Upper lobe of left lung (tissue), 6 donors: ENCODE data around the gene CCDC192. TPM values are rescaled to one million over a fixed set of nuclear protein-coding genes. Genes with fewer than 3 reads are reported as not detected.

ENCODE experiments used
- ATAC-seq, 2 donors: fragments of 200-7000 bp; cut with Tn5 transposase; one replicate each; pipeline ENCODE4 v1.9.1; 2022; ENCODE audit warnings: mild to moderate bottlenecking in 2 of 2, moderate library complexity in 2 of 2; ENCODE audit not compliant: low FRiP score in 2 of 2
- DNase-seq, 2 donors: peaks; one replicate each; pipeline ENCODE4 v3.0.0-alpha.2; 2019 to 2020
- H3K27ac ChIP-seq, 4 donors: fragments of 200-600 bp; sonication (generic); one replicate each; pipeline ENCODE4 v1.5.1; 2016 to 2019
- H3K27me3 ChIP-seq, 4 donors: fragments of 200-600 bp; sonication (generic); one replicate each; pipeline ENCODE4 v1.5.1; 2017 to 2019
- H3K36me3 ChIP-seq, 4 donors: fragments of 200-600 bp; sonication (generic); one replicate each; pipeline ENCODE4 v1.5.1; 2016 to 2019
- H3K4me1 ChIP-seq, 4 donors: fragments of 200-600 bp; sonication (generic); one replicate each; pipeline ENCODE4 v1.5.1; 2018 to 2019
- H3K4me3 ChIP-seq, 4 donors: fragments of 200-600 bp; sonication (generic); one replicate each; pipeline ENCODE4 v1.5.1; 2017 to 2019; ENCODE audit warnings: mild to moderate bottlenecking in 2 of 4, moderate library complexity in 1 of 4
- H3K9me3 ChIP-seq, 4 donors: fragments of 200-600 bp; sonication (generic); one replicate each; pipeline ENCODE4 v1.5.1; 2018 to 2019
- EP300 ChIP-seq, 4 donors: sonication (generic); formaldehyde crosslinking; IDR thresholded peaks; one replicate each; pipeline ENCODE4 v1.5.1; 2017; ENCODE audit warnings: antibody characterized with exemption in 4 of 4, control low read depth in 2 of 4
- POLR2A ChIP-seq, 4 donors: fragments of 450-650 bp; IDR thresholded peaks; one replicate each; pipeline ENCODE4 v1.5.1; 2016 to 2017; ENCODE audit warnings: antibody characterized with exemption in 4 of 4, mild to moderate bottlenecking in 2 of 4
- POLR2AphosphoS5 ChIP-seq, 2 donors: sonication (generic); formaldehyde crosslinking; IDR thresholded peaks; one replicate each; pipeline ENCODE4 v1.5.1; 2017; ENCODE audit warnings: antibody characterized with exemption in 2 of 2
- WGBS, 2 donors: methylation state at CpG; one replicate each; pipeline ENCODE4 v1.1.5; 2017 to 2018; 5-methylcytosine and 5-hydroxymethylcytosine counted together
- total RNA-seq, 6 donors: library from RNA; depleted of rRNA in 4 of 6; stranded (reverse); fragments of >200 nt in 4 of 6; gene quantifications; one replicate each; pipeline versions ENCODE4 v1.1.0 to v1.2.1, GENCODE V29; 2016 to 2021
- TF ChIP-seq, protein P1 (sequence below), 6 experiments: fragments of 450-650 bp in 4 of 6; fragments of 200-600 bp in 2 of 6; sonication (generic) in 2 of 6; IDR thresholded peaks; one replicate each; pipeline ENCODE4 v1.5.1; 2016 to 2019; ENCODE audit warnings: antibody characterized with exemption in 6 of 6
- donor health status: DM: no; HTN: no; CAD: no; lungs with moderate emphysema.
- donor health status: DM: no; HTN: yes; CAD: no; lungs with severe emphysema.

The CCDC192 gene
- total RNA-seq, 6 donors from 2014 or later, result 0.76 TPM; not detected in 5

DNA sequence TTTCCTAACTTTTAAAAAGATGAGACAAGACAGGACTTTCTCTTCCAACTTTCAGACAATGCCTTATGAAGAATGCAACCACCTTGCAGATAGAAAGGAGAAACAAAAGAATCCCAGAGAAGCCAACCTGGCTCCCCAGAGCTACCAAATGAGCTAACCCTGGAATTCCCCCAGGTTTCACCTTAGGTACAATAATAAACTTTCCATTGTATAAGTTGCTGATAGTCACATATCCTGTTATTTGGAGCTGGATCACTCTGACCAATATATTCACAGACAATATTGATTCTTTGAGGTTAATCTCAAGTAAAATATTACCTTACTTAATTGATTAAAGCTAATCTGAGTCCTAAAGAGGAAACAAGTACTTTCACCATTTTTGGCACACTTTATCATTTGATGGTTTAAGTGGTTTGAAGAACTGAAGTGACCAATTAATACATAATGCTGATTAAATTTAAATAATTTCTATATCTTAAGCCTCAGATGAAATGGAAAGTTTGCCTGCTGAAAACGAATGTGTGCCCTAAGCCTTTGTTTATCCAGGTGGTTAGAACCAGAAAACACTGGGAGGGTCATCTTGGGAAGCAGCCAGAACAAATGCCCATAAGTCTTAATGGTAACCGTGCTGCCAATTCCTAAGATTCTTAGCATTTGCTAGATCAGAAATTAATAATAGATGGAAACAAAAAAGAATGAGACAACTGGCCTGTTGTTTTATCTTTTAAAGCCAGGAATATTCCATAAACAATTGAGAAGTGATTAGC, 220.8 kb downstream of the CCDC192 start:
- Histone ChIP-seq H3K27ac (no peak overlapping the region), H3K9me3 (no peaks in the 10 kb centered on the region), H3K36me3 (no peaks in the 10 kb centered on the region), H3K27me3 (no peaks in the 10 kb centered on the region), H3K4me1 (peaks cover 0 to 8% (median 2%) of the 10 kb centered on the region in 4 donors), H3K4me3 (no peak overlapping the region)
- TF ChIP-seq, protein P1, sequence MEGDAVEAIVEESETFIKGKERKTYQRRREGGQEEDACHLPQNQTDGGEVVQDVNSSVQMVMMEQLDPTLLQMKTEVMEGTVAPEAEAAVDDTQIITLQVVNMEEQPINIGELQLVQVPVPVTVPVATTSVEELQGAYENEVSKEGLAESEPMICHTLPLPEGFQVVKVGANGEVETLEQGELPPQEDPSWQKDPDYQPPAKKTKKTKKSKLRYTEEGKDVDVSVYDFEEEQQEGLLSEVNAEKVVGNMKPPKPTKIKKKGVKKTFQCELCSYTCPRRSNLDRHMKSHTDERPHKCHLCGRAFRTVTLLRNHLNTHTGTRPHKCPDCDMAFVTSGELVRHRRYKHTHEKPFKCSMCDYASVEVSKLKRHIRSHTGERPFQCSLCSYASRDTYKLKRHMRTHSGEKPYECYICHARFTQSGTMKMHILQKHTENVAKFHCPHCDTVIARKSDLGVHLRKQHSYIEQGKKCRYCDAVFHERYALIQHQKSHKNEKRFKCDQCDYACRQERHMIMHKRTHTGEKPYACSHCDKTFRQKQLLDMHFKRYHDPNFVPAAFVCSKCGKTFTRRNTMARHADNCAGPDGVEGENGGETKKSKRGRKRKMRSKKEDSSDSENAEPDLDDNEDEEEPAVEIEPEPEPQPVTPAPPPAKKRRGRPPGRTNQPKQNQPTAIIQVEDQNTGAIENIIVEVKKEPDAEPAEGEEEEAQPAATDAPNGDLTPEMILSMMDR (IDR thresholded peaks at IDR 0.05), result no peak
- TF ChIP-seq POLR2AphosphoS5 (IDR thresholded peaks at IDR 0.05), result no peak
- no peak for TF ChIP-seq POLR2A (IDR thresholded peaks at IDR 0.05)
- no peak for ATAC-seq
- WGBS, 2 donors, result 59 to 60% methylated on average over 2 of the region's 2 CpGs
- no peak for DNase-seq

DNA sequence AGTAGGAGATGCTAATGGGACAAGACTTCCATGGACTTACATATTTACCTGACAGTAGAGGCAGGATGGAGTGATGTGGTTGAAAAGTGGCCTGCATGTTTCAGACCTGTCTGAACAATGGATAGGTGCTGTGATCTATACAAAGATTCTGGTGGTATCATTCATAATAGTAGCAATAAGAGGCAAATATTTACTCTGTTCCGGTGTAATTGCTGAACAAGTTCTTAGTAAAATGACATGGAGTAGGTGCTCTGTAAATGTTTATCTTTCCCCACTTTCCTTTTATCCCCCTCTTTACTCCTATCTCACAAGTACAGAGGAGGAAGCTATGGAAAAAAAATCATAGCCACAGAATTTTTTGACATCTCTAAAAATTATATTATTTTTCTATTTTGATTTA, 221.4 kb downstream of the CCDC192 start:
- DNase-seq (no peak), ATAC-seq (no peak)
- peaks cover 0 to 8% (median 2%) of the 10 kb centered on the region in 4 donors for H3K4me1 ChIP-seq
- no peaks in the 10 kb centered on the region for H3K9me3 ChIP-seq
- H3K27me3 ChIP-seq, result no peaks in the 10 kb centered on the region
- TF ChIP-seq, protein P1 (IDR thresholded peaks at IDR 0.05), result no peak
- TF ChIP-seq POLR2A (IDR thresholded peaks at IDR 0.05) (no peak), POLR2AphosphoS5 (IDR thresholded peaks at IDR 0.05) (no peak), EP300 (IDR thresholded peaks at IDR 0.05) (no peak)
- H3K4me3 ChIP-seq, result no peak overlapping the region
- H3K36me3 ChIP-seq, result no peaks in the 10 kb centered on the region
- H3K27ac ChIP-seq, result no peak overlapping the region
- 32% methylated on average over 1 of the region's 1 CpG for WGBS, 2 donors

DNA sequence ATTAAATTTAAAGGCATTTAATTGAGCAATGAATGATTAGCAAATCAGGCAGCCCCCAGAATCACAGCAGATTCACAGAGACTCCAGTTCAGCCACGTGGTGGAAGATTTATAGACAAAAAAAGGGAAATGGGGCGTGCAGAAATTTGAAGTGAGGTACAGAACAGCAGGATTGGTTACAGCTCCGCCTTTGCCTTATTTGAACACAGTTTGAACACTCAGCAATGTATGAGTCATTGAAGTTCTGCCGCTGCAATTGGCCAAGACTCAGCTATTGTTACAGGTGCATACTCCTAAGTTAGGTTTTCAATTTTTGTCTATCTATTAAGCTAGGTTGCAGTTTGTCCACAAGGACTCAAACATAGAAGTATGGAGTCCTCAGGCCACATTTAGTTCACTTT, 222.7 kb downstream of the CCDC192 start:
- Histone ChIP-seq H3K27ac (no peak overlapping the region), H3K36me3 (no peaks in the 10 kb centered on the region), H3K27me3 (no peaks in the 10 kb centered on the region), H3K9me3 (no peaks in the 10 kb centered on the region), H3K4me3 (no peak overlapping the region), H3K4me1 (peaks cover 0 to 8% (median 2%) of the 10 kb centered on the region in 4 donors)
- 31 to 48% methylated on average over 4 of the region's 4 CpGs for WGBS, 2 donors
- TF ChIP-seq POLR2A (IDR thresholded peaks at IDR 0.05), result no peak
- no peak for TF ChIP-seq POLR2AphosphoS5 (IDR thresholded peaks at IDR 0.05)
- TF ChIP-seq, protein P1 (IDR thresholded peaks at IDR 0.05), result no peak
- TF ChIP-seq EP300 (IDR thresholded peaks at IDR 0.05), result no peak
- DNase-seq, result peak in 1 of 2 donors; percentile 56
- ATAC-seq, result no peak

DNA sequence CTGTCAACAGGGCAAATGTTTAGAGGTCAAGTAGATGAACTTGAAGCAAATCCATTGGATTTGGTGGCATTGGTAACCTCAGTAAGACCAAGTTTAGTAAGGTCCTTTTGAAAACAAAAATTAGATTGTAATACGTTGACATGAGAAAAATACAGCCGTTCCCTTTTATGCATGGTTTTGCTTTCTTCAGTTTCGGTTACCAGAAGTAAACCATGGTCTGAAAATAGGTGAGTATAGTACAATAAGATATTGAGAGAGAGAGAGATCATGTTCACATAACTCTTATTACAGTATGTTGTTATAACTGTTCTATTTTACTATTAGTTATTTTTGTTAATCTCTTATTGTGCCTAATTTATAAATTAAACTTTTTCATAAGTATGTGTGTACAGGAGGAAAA, 223.8 kb downstream of the CCDC192 start:
- ATAC-seq (no peak), DNase-seq (no peak)
- no peak overlapping the region for H3K4me3 ChIP-seq
- no peaks in the 10 kb centered on the region for H3K27me3 ChIP-seq
- TF ChIP-seq, protein P1 (IDR thresholded peaks at IDR 0.05), result no peak
- TF ChIP-seq EP300 (IDR thresholded peaks at IDR 0.05) (no peak), POLR2AphosphoS5 (IDR thresholded peaks at IDR 0.05) (no peak), POLR2A (IDR thresholded peaks at IDR 0.05) (no peak)
- WGBS, 2 donors, result 96% methylated on average over 3 of the region's 3 CpGs
- no peaks in the 10 kb centered on the region for H3K9me3 ChIP-seq
- H3K27ac ChIP-seq, result no peak overlapping the region
- H3K36me3 ChIP-seq, result no peaks in the 10 kb centered on the region
- H3K4me1 ChIP-seq, result peaks cover 0 to 8% (median 2%) of the 10 kb centered on the region in 4 donors

DNA sequence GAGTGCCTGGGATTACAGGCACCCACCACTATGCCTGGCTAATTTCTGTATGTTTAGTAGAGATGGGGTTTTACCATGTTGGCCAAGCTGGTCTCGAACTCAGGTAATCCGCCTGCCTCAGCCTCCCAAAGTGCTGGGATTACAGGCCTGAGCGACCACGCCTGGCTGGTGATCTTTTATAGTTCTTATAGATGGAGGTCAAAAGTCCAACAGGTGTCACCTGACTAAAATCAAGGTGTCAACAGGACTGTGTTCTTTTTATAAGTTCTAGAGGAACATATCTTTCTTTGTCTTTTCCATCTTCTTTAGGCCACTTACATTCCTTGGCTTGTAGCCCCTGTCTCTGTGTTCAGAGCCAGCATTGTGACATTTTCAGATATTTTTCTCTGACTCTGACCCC, 224.9 kb downstream of the CCDC192 start:
- 98 to 100% methylated on average over 4 of the region's 4 CpGs for WGBS, 2 donors
- H3K4me1 ChIP-seq, result peaks cover 0 to 8% (median 2%) of the 10 kb centered on the region in 4 donors
- no peak overlapping the region for H3K4me3 ChIP-seq
- H3K27me3 ChIP-seq, result no peaks in the 10 kb centered on the region
- DNase-seq (no peak), ATAC-seq (no peak)
- H3K27ac ChIP-seq, result no peak overlapping the region
- no peak for TF ChIP-seq POLR2A (IDR thresholded peaks at IDR 0.05)
- no peak for TF ChIP-seq EP300 (IDR thresholded peaks at IDR 0.05)
- no peaks in the 10 kb centered on the region for H3K9me3 ChIP-seq
- H3K36me3 ChIP-seq, result no peaks in the 10 kb centered on the region
